Chondrocyte (in vitro differentiated cells): ENCODE measurements around the gene TEX2. TPM values are rescaled to one million over a fixed set of nuclear protein-coding genes. Genes with fewer than 3 reads are reported as not detected.
"Not testable (repeated sequence)": the region's sequence is repeated elsewhere in the genome, so short reads cannot be mapped to it uniquely, and the experiment has no call there.

Experiments
- DNase-seq: peaks from one replicate; pipeline ENCODE4 v3.0.0; 2021; ENCODE audit warnings: mixed read lengths, low spot score
- H3K27ac Mint-ChIP-seq: one replicate; pipeline ENCODE4 v1.8.0; 2021; ENCODE audit warnings: mild to moderate bottlenecking, moderate library complexity, mixed read lengths; ENCODE audit not compliant: unreplicated experiment
- H3K27me3 Mint-ChIP-seq: 2 replicates; pipeline ENCODE4 v1.8.0; 2021; ENCODE audit warnings: low read depth, mixed read lengths
- H3K36me3 Mint-ChIP-seq: 2 replicates; pipeline ENCODE4 v1.8.0; 2021; ENCODE audit warnings: low read depth, mixed read lengths
- H3K4me1 Mint-ChIP-seq: 2 replicates; pipeline ENCODE4 v1.8.0; 2021; ENCODE audit warnings: low read depth, mild to moderate bottlenecking, mixed read lengths
- H3K4me3 Mint-ChIP-seq: one replicate; pipeline ENCODE4 v1.8.0; 2021; ENCODE audit warnings: mild to moderate bottlenecking, moderate library complexity, mixed read lengths; ENCODE audit not compliant: unreplicated experiment
- H3K9me3 Mint-ChIP-seq: 2 replicates; pipeline ENCODE4 v1.8.0; 2021; ENCODE audit warnings: low read depth, mixed read lengths
- CTCF ChIP-seq: fragments of 200-600 bp; sonication (generic); IDR thresholded peaks from 2 replicates; pipeline ENCODE4 v1.5.0; 2021; ENCODE audit warnings: antibody characterized with exemption, mild to moderate bottlenecking, moderate library complexity
- total RNA-seq: library from RNA; stranded (reverse); gene quantifications from 3 replicates; pipeline ENCODE4 v1.2.1, GENCODE V29; 2021

TEX2 gene
- total RNA-seq, 1 donor from 2014 or later: 47.3 TPM

- TF ChIP-seq CTCF: no peak
- no peaks in the 10 kb centered on the region for H3K27me3 Mint-ChIP-seq
- H3K4me1 Mint-ChIP-seq: peaks cover 35% of the 10 kb centered on the region
- H3K27ac Mint-ChIP-seq: no peak overlapping the region
- peaks cover 16% of the 10 kb centered on the region for H3K36me3 Mint-ChIP-seq
- no peaks in the 10 kb centered on the region for H3K9me3 Mint-ChIP-seq
- no peak overlapping the region for H3K4me3 Mint-ChIP-seq
- no peak for DNase-seq
Observed at GRCh38 chr17:64187093-64187895, 75.8 kb downstream of the TEX2 start.

GRCh38 chr17:64186171-64187092 is 76.6 kb downstream of the TEX2 start:
- Mint-ChIP-seq H3K4me1 (peaks cover 35% of the 10 kb centered on the region), H3K27me3 (no peaks in the 10 kb centered on the region), H3K9me3 (no peaks in the 10 kb centered on the region), H3K36me3 (peaks cover 16% of the 10 kb centered on the region), H3K4me3 (no peak overlapping the region), H3K27ac (no peak overlapping the region)
- no peak for DNase-seq
- TF ChIP-seq CTCF: no peak

DNA sequence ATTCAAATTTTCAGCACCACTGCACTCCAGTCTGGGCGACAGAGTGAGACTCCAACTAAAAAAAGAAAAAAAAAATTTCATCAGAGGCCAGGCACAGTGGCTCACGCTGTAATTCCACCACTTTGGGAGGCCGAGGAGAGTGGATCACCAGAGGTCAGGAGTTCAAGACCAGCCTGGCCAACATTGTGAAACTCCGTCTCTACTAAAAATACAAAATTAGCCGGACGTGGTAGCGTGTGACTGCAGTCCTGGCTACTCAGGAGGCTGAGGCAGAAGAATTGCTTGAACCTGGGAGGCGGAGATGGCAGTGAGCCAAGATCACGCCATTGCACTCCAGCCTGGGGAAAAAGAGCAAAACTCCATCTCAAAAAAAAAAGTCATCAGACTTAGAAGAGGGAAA is 77.5 kb downstream of the TEX2 start:
- Mint-ChIP-seq H3K36me3 (peaks cover 15% of the 10 kb centered on the region), H3K4me1 (peaks cover 31% of the 10 kb centered on the region)
- not testable (repeated sequence) for H3K9me3 Mint-ChIP-seq, H3K27ac Mint-ChIP-seq, DNase-seq, H3K4me3 Mint-ChIP-seq, H3K27me3 Mint-ChIP-seq

DNA sequence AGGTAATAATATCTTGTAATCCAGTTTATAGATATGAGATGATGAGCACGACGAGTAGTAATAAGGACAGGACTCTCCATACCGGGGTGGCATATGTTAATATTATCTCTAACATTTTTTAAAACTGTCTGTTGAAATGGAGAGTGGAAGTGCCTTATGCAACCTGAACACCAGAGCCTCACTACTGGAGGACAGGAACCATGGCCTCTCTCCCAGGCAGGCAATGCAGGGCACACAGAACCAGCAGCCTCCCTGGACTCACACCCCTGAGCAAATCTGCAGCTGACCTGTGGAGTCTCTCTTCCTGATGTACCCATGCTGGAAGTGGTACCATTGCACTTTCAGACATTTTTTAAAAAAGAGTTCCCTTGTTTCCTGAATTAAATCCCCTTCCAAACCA is 78.0 kb downstream of the TEX2 start:
- Mint-ChIP-seq H3K4me3 (no peak overlapping the region), H3K27me3 (no peaks in the 10 kb centered on the region), H3K4me1 (peaks cover 31% of the 10 kb centered on the region), H3K27ac (no peak overlapping the region), H3K36me3 (peaks cover 15% of the 10 kb centered on the region), H3K9me3 (no peaks in the 10 kb centered on the region)
- no peak for TF ChIP-seq CTCF
- DNase-seq: no peak

GRCh38 chr17:64183815-64184214 is 79.2 kb downstream of the TEX2 start:
- DNase-seq: no peak
- H3K4me3 Mint-ChIP-seq: no peak overlapping the region
- H3K27me3 Mint-ChIP-seq: no peaks in the 10 kb centered on the region
- peaks cover 19% of the 10 kb centered on the region for H3K36me3 Mint-ChIP-seq
- H3K9me3 Mint-ChIP-seq: no peaks in the 10 kb centered on the region
- peak overlapping the region; percentile 27 for H3K27ac Mint-ChIP-seq
- TF ChIP-seq CTCF: no peak
- peaks cover 35% of the 10 kb centered on the region for H3K4me1 Mint-ChIP-seq
